A673 (cell line): ENCODE data around the gene EFCAB11. TPM values are rescaled to one million over a fixed set of nuclear protein-coding genes. Genes with fewer than 3 reads are reported as not detected.

Experiments
- BruUV-seq: library from RNA; stranded (reverse); fragments of 400-500 nt; replicated peaks from 2 replicates; lab custom pipeline; 2021; lab: Mats Ljungman, UMichigan
- CTCF ChIA-PET: fragments of 300-600 bp; sonication (Branson Sonifier 250); formaldehyde crosslinking; loops from one replicate; lab custom pipeline; 2022; ENCODE audit warnings: antibody characterized with exemption; lab: Charles Lee
- POLR2A ChIA-PET: fragments of 300-600 bp; sonication (Branson Sonifier 250); formaldehyde crosslinking; loops from one replicate; lab custom pipeline; 2022; ENCODE audit warnings: antibody characterized with exemption; ENCODE audit not compliant: low non-redundant PET; lab: Charles Lee
- DNase-seq: peaks from one replicate; pipeline ENCODE4 v3.0.0-alpha.2; 2015; ENCODE audit warnings: low spot score
- H3K27ac ChIP-seq: fragments of 200-600 bp; sonication (generic); 2 replicates; pipeline ENCODE4 v1.5.1; 2016; ENCODE audit warnings: mixed run types, low read depth, mild to moderate bottlenecking, mixed read lengths, antibody characterized with exemption, low read length; ENCODE audit not compliant: poor library complexity, severe bottlenecking
- H3K27me3 ChIP-seq: fragments of 200-600 bp; sonication (generic); replicated peaks from 2 replicates; pipeline ENCODE4 v1.6.1; 2017; ENCODE audit warnings: mixed run types, low read depth, mild to moderate bottlenecking, mixed read lengths, antibody characterized with exemption, low read length; ENCODE audit not compliant: insufficient read depth, poor library complexity
- H3K36me3 ChIP-seq: fragments of 200-600 bp; sonication (generic); 2 replicates; pipeline ENCODE4 v1.6.1; 2016; ENCODE audit warnings: mixed run types, mild to moderate bottlenecking, mixed read lengths, antibody characterized with exemption, low read length; ENCODE audit not compliant: insufficient read depth, poor library complexity, severe bottlenecking
- H3K4me1 ChIP-seq: fragments of 200-600 bp; sonication (generic); 2 replicates; pipeline ENCODE4 v1.6.1; 2017; ENCODE audit warnings: mixed run types, mild to moderate bottlenecking, mixed read lengths, antibody characterized with exemption, low read length; ENCODE audit not compliant: insufficient read depth, poor library complexity, severe bottlenecking
- H3K4me3 ChIP-seq: fragments of 200-600 bp; sonication (generic); 2 replicates; pipeline ENCODE4 v1.5.1; 2016; ENCODE audit warnings: low read depth, mixed run types, mild to moderate bottlenecking, mixed read lengths, low read length; ENCODE audit not compliant: poor library complexity, severe bottlenecking
- H3K9me3 ChIP-seq: fragments of 200-600 bp; sonication (generic); 2 replicates; pipeline ENCODE4 v1.6.1; 2016; ENCODE audit warnings: mixed run types, low read depth, mild to moderate bottlenecking, mixed read lengths, antibody characterized with exemption, low read length; ENCODE audit not compliant: poor library complexity, severe bottlenecking
- CTCF ChIP-seq: fragments of 300-800, 200-600 bp; sonication (generic); conservative IDR thresholded peaks from 2 replicates; pipeline ENCODE4 v1.5.1; 2017; ENCODE audit warnings: low read depth, mild to moderate bottlenecking, antibody characterized with exemption, low read length, moderate library complexity, mixed read lengths
- EZH2 ChIP-seq: fragments of 200-600 bp; sonication (generic); IDR thresholded peaks from 2 replicates; pipeline ENCODE4 v1.6.1; 2017; ENCODE audit warnings: borderline replicate concordance, low read depth, mild to moderate bottlenecking, mixed read lengths, antibody characterized with exemption, low read length; ENCODE audit not compliant: poor library complexity, severe bottlenecking
- intact Hi-C: fragments of 100-400 bp; cut with micrococcal nuclease; formaldehyde crosslinking; loops from one replicate; pipeline ENCODE4 v1.10.0; 2022; ENCODE audit not compliant: unreplicated experiment
- total RNA-seq: library from RNA; stranded (reverse); gene quantifications from 2 replicates; pipeline ENCODE4 v1.2.3, GENCODE V29; 2021

Gene EFCAB11
- total RNA-seq, 1 experiment from 2014 or later = 8.4 TPM

- ChIA-PET CTCF (no interaction called here), POLR2A (interaction anchor here (0.6 kb wide), 1 partner anchor 1715 kb away, joined by 4 read pairs; no protein-coding TSS in a partner anchor)
- Histone ChIP-seq H3K9me3 (no peaks in the 10 kb centered on the region), H3K36me3 (no peaks in the 10 kb centered on the region), H3K4me3 (no peak overlapping the region), H3K27me3 (no peaks in the 10 kb centered on the region), H3K4me1 (no peaks in the 10 kb centered on the region), H3K27ac (no peak overlapping the region)
- TF ChIP-seq CTCF (no peak), EZH2 (no peak)
- intact Hi-C loops = no loop called here
- no TSS peak for BruUV-seq
- DNase-seq = no peak
These were observed 144.4 kb downstream of the EFCAB11 start for GRCh38 chr14:89810101-89810500.

GRCh38 chr14:89807892-89808291, 146.6 kb downstream of the EFCAB11 start:
- H3K4me1 ChIP-seq = no peaks in the 10 kb centered on the region
- no peak overlapping the region for H3K27ac ChIP-seq
- DNase-seq = no peak
- CTCF ChIA-PET = no interaction called here
- intact Hi-C loops = no loop called here
- TF ChIP-seq CTCF (no peak), EZH2 (no peak)
- POLR2A ChIA-PET = no interaction called here
- no peaks in the 10 kb centered on the region for H3K27me3 ChIP-seq
- H3K4me3 ChIP-seq = no peak overlapping the region
- H3K9me3 ChIP-seq = no peaks in the 10 kb centered on the region
- no peaks in the 10 kb centered on the region for H3K36me3 ChIP-seq
- BruUV-seq = no TSS peak

- no peak overlapping the region for H3K27ac ChIP-seq
- CTCF ChIA-PET = no interaction called here
- POLR2A ChIA-PET = no interaction called here
- H3K4me3 ChIP-seq = no peak overlapping the region
- DNase-seq = no peak
- no peaks in the 10 kb centered on the region for H3K9me3 ChIP-seq
- TF ChIP-seq CTCF (no peak), EZH2 (no peak)
- BruUV-seq = no TSS peak
- H3K36me3 ChIP-seq = no peaks in the 10 kb centered on the region
- H3K27me3 ChIP-seq = no peaks in the 10 kb centered on the region
- H3K4me1 ChIP-seq = no peaks in the 10 kb centered on the region
- intact Hi-C loops = no loop called here
These were observed 147.4 kb downstream of the EFCAB11 start for GRCh38 chr14:89807151-89807550.
